Nephron (organoid): ENCODE measurements around the gene STARD3.

Source experiments
- H3K27ac Mint-ChIP-seq, 3 experiments: 2 replicates each; pipeline ENCODE4 v1.8.0; 2020; ENCODE audit warnings: mixed read lengths in 3 of 3, mild to moderate bottlenecking in 2 of 3, moderate library complexity in 1 of 3
- H3K27me3 Mint-ChIP-seq: 2 replicates; pipeline ENCODE4 v1.8.0; 2021; ENCODE audit warnings: low read depth, mild to moderate bottlenecking, moderate library complexity, mixed read lengths
- H3K36me3 Mint-ChIP-seq: 2 replicates; pipeline ENCODE4 v1.8.0; 2020; ENCODE audit warnings: low read depth, mixed read lengths
- H3K4me1 Mint-ChIP-seq: 2 replicates; pipeline ENCODE4 v1.8.0; 2020; ENCODE audit warnings: mixed read lengths
- H3K4me3 Mint-ChIP-seq, 3 experiments: 2 replicates each; pipeline ENCODE4 v1.8.0; 2020; ENCODE audit warnings: mild to moderate bottlenecking in 3 of 3, mixed read lengths in 3 of 3, moderate library complexity in 2 of 3
- H3K9me3 Mint-ChIP-seq: 2 replicates; pipeline ENCODE4 v1.8.0; 2020; ENCODE audit warnings: mixed read lengths
- CTCF ChIP-seq, 3 experiments: fragments of 200-600 bp; sonication (generic); IDR thresholded peaks; one replicate each; pipeline ENCODE4 v1.5.0; 2021; ENCODE audit warnings: antibody characterized with exemption in 3 of 3; ENCODE audit not compliant: unreplicated experiment in 3 of 3

Gene STARD3

GRCh38 chr17:39599665-39600231 lies 37.2 kb upstream of the STARD3 start:
- no peaks in the 10 kb centered on the region for H3K9me3 Mint-ChIP-seq
- H3K4me3 Mint-ChIP-seq: peak overlapping the region in 1 of 3 experiments; percentile 23
- no peak for TF ChIP-seq CTCF (IDR thresholded peaks at IDR 0.05; ENCODE audit: unreplicated experiment in 3 of 3)
- H3K4me1 Mint-ChIP-seq: peaks cover 12% of the 10 kb centered on the region
- H3K27ac Mint-ChIP-seq: no peak overlapping the region
- H3K27me3 Mint-ChIP-seq: peaks cover 100% of the 10 kb centered on the region
- no peaks in the 10 kb centered on the region for H3K36me3 Mint-ChIP-seq

- Mint-ChIP-seq H3K27me3 (peaks cover 100% of the 10 kb centered on the region), H3K27ac (no peak overlapping the region), H3K4me1 (peaks cover 12% of the 10 kb centered on the region), H3K4me3 (no peak overlapping the region), H3K36me3 (no peaks in the 10 kb centered on the region), H3K9me3 (no peaks in the 10 kb centered on the region)
- TF ChIP-seq CTCF (IDR thresholded peaks at IDR 0.05; ENCODE audit: unreplicated experiment in 3 of 3): no peak
These were observed 36.5 kb upstream of the STARD3 start for GRCh38 chr17:39600288-39600996.

- peaks cover 12% of the 10 kb centered on the region for H3K4me1 Mint-ChIP-seq
- no peak overlapping the region for H3K4me3 Mint-ChIP-seq
- no peaks in the 10 kb centered on the region for H3K9me3 Mint-ChIP-seq
- H3K27me3 Mint-ChIP-seq: peaks cover 100% of the 10 kb centered on the region
- no peak for TF ChIP-seq CTCF (IDR thresholded peaks at IDR 0.05; ENCODE audit: unreplicated experiment in 3 of 3)
- no peaks in the 10 kb centered on the region for H3K36me3 Mint-ChIP-seq
- no peak overlapping the region for H3K27ac Mint-ChIP-seq
These were observed 35.8 kb upstream of the STARD3 start for GRCh38 chr17:39600997-39601597.

- Mint-ChIP-seq H3K9me3 (no peaks in the 10 kb centered on the region), H3K36me3 (no peaks in the 10 kb centered on the region), H3K4me3 (no peak overlapping the region), H3K27ac (no peak overlapping the region), H3K4me1 (peaks cover 9% of the 10 kb centered on the region), H3K27me3 (peaks cover 99% of the 10 kb centered on the region)
- TF ChIP-seq CTCF (IDR thresholded peaks at IDR 0.05; ENCODE audit: unreplicated experiment in 3 of 3): no peak
These were observed 35.0 kb upstream of the STARD3 start for GRCh38 chr17:39601758-39602532.

GRCh38 chr17:39602533-39603303 lies 34.2 kb upstream of the STARD3 start:
- H3K27me3 Mint-ChIP-seq: peaks cover 99% of the 10 kb centered on the region
- no peaks in the 10 kb centered on the region for H3K9me3 Mint-ChIP-seq
- no peak overlapping the region for H3K4me3 Mint-ChIP-seq
- peaks cover 2% of the 10 kb centered on the region for H3K4me1 Mint-ChIP-seq
- TF ChIP-seq CTCF (IDR thresholded peaks at IDR 0.05; ENCODE audit: unreplicated experiment in 3 of 3): no peak
- no peaks in the 10 kb centered on the region for H3K36me3 Mint-ChIP-seq
- H3K27ac Mint-ChIP-seq: no peak overlapping the region
